Body of pancreas (tissue), 4 donors: ENCODE results near the gene TTC7B.

Experiments used
- CTCF ChIP-seq, 7 experiments: fragments of 450-650 bp in 4 of 7; fragments of 200-600 bp in 3 of 7; sonication (generic) in 3 of 7; IDR thresholded peaks; one replicate each; pipeline ENCODE4 v1.5.1; 2016 to 2019; ENCODE audit warnings: antibody characterized with exemption in 7 of 7
- POLR2A ChIP-seq, 3 donors: fragments of 450-650 bp; IDR thresholded peaks; one replicate each; pipeline ENCODE4 v1.6.1; 2016; ENCODE audit warnings: antibody characterized with exemption in 3 of 3, mild to moderate bottlenecking in 2 of 3

DNA sequence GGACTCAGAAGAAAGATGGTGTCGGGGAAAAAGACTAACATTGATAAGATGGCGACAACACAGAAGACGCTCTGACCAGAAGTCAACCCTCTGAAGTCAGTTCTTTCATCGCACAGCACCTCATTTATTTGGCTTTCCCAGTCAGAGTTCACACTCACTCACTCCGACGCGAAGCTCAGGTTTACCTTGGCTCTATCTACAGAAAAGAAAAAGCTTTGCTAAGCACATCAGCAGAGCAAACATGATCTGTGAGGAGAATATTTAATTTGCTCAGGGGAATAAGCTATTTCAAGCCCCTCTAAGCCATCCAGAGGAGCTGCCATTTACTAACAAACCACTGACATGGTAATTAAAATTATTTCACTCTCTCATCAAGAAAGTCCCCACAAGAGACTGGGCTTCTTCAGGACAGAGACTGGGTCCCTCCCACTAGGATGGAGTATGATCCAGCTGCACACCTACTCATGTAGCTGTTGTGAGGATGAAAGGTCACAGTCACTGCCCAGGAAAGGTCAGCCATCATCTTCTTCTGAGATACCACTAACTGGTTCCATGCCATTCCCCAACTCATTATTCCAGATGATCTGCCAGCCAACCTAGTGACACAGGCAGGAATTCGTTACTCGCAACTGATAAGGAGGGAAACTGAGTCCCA lies 111.4 kb downstream of the TTC7B start:
- TF ChIP-seq CTCF (IDR thresholded peaks at IDR 0.05) (no peak), POLR2A (IDR thresholded peaks at IDR 0.05) (no peak)
